HuH-7 (cell line): Measurements from ENCODE around the gene SNX20.

ENCODE experiments used
- DNase-seq: peaks from one replicate; pipeline ENCODE4 v3.0.0; 2011; ENCODE audit warnings: low spot score

SNX20 gene, protein sequence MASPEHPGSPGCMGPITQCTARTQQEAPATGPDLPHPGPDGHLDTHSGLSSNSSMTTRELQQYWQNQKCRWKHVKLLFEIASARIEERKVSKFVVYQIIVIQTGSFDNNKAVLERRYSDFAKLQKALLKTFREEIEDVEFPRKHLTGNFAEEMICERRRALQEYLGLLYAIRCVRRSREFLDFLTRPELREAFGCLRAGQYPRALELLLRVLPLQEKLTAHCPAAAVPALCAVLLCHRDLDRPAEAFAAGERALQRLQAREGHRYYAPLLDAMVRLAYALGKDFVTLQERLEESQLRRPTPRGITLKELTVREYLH

DNA sequence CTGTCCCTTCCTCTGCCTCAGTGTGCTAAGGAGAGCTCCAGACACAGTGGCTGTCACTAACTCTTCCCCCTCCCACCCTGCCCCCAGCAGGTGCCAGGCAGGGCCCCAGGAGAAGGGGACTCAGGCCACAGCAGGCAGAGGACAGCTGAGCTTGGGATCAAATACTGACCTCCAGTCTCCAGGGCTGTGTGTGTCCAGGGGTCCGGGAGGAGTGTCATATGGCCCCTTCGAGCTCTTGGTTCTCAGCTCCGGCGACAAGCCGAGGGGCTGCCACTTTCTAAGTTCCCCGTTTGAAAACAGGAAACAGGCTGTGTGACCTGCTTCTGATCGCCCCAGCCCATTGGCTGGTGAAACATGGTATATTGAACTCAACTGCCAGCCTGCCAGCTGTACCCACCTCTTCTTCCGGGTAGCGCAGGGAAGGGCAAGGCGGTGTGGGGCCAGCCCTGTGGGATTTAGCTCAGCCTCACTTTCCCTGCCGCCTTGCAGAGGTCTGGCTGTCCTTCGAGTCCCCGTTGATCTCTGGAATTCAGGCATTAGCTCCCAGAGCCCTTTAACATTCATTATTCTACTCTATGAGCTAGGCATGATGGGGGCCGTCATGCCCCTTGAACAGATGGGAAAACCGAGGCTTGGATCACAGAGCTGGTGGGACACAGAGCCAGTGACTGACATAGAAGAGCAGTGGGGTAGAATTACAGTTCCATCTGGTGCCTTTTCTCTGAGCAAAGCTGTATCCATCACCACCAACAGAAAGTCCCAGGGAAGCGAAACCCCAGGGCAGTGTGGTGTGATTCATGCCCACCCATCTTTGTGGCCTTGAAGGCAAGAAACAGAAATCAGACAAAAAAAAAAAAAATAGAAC lies at the start of gene SNX20:
Gene SNX20 (minus strand): TSS at position 292 of the 865 bp plus-strand sequence. CDS start 3,786 bp downstream, outside the sequence.
- no peak for DNase-seq

DNA sequence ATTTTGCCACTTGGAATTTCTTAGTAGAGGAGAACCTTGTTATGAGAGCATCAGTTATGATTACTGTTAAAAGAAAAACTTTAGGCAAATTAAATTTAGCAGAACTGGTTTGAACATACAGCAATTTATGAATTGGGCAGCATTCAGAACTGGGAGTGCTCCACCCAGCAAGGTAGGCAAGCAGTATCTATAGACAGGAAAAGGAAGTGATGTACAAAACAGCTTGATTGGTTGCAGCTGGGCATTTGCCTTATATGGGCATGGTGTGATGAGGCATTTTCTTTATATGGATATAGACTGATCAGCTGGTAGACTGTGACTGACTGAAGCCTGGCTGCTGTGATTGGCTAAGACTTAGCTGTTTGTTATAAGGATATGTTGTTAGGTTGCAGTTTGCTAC lies 43.2 kb upstream of the SNX20 start:
- DNase-seq = no peak

DNA sequence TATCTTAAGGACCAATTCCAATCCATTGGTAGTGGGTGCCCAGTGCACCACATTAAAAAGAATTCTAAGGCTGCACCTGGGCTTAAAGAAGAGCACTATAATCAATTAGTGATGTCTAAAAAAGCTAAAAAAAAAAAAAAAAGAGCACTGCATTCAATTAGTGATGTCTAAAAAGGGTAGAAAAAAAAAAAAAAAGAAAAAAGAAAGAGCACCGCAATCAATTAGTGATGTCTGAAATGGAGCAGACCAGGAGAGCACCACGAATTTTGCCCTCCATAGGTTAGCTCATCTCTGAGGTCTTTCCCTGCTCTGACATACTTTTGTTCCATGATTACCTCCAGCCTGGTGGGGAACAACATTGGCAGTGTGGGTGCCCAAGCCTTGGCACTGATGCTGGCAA lies 41.8 kb upstream of the SNX20 start:
- no peak for DNase-seq

DNA sequence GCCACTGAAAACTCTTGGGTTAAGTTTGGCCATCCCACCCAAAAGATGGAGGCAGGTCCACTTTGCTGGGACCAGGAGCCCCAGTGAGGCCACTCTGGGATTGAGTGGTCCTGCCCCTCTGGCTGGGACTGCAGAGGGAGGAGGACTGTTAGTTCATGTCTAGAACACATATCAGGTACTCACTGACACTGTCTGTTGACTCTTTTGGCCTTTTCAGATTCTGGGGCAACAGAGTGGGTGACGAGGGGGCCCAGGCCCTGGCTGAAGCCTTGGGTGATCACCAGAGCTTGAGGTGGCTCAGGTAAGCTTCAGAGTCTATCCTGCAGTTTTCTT lies 41.3 kb upstream of the SNX20 start:
- DNase-seq = no peak

DNA sequence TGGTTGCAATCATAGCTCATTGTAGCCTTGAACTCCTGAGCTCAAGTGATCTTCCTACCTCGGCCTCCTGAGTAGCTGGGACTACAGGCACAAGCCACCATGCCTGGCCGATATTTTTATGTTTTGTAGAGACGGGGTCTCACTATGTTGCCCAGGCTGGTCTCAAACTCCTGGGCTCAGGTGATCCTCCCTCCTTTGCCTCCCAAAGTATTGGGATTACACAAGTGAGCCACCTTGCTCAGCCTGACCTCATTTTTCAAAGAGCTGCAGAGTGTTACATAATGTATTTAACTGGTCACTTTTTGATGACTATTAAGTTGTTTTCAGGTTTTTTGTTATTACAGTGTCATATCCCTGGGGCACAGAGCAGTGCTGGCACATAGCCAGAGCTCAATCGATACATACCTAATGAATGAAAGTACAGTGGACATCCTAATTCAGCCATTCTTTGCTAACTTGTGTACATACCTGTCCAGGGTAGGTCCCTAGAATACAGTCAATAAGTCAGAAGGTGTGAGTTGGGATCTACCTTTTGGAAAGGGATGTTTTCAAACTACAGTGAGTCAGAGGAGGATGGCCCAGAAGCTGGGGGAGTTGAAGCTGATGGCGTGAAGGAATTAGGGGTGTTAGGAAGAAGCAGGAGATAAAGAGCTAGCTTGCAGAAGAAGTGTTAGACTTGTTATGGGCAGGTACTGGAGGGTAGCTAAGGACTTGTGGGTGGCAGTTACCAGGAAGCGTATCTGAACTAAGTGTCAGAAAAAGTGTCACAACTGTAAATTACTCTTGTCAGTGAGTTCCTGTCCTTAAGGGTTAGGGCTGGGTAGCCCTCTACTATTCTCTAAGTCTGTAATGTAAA lies 40.7 kb upstream of the SNX20 start:
- DNase-seq = no peak

DNA sequence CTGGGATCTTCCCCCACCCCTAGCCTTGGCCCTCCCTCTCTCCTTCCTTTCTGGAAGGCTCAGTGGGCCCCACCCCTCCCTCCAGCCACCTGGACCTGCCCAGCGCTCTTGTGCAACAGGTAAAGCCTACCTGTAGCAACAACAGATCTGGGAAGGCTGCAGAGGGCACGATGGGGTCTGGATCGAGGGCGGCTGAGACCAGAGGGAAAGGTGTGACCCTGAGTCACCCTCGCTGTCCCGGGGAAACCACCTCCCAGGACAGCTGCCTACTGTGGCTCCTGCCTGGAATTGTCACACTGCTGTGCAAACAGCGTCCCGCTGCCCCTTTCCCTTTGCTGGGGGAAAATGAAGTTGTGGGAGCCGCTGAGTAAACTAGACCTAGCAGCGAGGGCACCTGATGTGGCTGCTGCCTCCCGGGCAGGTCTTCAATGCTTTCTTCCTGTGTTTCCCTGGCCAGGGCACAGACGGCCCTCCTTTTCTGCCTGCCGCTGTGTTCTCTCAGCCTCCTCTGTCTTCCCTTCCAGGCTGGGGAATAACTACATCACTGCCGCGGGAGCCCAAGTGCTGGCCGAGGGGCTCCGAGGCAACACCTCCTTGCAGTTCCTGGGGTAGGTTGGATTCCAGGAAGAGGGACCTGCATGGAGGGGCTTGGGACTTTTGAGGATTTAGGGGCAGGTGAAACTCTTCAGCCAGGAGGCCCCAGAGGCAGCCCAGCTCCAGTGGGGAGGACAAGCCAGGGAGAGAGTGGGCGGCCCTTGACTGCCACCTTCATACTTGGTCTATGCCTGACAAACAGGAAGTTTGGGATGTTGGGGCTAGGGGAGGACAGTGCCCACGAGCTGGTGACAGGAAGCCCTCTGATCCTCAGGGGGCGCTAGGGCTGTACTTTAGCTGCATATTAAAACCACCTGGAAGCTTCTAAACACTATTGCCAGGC lies 38.6 kb upstream of the SNX20 start:
- no peak for DNase-seq

DNA sequence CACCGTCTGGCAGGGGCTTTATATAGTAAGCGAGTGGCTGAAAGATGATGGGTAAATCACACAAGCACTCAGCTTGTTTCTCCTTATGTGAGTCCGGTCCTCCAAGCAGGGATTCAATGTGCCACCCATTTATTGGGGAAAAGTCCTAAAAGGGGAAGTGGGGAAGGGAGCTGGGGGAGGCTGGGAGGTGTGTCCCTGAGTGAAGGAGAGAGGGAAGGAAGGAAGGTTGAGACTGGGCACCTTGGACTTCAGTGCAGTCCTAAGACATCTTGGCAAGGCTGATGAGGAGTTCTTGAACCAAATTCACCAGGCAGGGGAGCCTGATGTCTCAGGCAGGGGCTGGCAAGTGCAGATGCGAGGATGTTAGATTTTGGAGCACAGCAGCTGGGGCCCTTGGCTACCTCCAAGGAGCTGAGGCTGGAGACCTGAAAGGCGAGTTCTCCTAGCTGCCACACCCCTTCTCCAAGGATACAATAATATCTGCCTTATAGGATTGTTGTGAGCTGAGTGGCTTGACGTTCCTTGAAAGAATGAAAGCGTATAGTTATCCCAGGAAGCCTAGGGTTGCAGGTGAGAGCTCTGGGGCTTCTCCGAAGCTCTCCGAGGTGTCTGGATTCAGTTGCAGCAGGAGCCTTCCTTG lies 37.8 kb upstream of the SNX20 start:
- DNase-seq = no peak

DNA sequence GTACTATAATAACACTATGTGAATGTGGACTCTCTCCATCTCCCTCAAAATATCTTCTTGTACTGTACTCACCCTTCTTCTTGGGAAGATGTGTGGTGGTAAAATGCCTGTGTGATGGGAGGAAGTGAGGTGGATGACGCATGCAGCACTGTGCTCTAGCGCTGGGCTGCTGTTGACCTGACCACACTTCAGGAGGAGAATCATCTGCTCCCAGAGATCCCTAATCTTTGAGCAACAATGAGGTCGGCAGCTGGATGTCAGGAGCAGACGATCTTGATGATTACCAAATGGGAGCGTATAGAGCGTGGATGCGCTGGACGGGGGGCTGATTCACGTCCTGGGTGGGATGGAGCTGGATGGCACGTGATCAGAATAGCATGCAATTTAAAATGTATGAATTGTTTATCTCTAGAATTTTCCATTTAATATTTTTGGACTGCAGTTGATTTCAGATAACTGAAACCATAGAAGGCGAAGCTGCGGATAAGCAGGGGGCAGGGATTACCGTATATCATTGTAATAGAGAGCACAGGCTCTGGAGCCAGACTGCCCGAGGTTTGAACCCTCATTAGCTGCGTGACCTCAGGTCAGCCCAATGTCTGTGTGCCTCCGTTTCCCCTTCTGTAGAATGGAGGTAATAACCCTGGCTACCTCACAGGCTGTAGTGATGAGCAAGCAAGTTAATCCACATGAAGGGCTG lies 37.1 kb upstream of the SNX20 start:
- no peak for DNase-seq

DNA sequence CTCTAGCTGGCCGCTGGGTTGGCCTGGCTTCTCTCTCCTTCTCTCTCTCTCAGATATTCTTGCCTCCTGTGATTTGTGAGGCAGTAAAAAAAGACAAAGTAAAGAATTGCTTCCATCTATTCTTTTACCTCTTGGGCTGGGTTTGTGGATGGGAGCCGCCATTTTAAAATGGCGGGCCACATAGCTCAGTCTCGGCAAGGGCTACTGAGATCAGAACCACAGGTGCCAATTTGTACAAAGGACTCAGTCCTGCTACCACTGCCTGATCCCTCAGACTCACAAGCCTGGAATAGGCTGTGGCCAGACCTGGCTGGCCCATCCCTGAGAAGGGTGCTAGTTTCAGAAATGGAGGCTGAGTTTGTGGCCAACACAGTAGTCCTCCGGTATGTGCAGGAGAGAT lies 36.4 kb upstream of the SNX20 start:
- DNase-seq = no peak

DNA sequence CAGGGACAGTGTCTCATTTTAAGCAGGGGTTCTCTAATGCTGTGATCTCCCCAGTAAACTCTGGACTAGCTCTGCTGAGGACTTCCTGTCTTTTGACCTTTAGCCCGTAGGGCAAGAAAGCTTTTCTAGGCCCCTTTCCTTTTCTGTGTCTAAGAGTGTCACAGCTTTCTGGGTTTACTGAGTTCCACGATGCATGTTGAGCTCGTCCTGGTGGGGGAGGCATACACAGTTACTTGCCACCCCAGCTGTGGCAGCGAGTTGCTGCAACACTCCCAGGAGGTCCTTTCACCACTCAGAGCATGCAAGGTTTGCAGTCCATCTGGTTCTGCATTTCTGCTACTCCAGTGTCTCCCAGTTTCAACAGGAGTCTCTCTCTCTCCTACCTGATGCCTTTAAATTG lies 36.0 kb upstream of the SNX20 start:
- DNase-seq = no peak

DNA sequence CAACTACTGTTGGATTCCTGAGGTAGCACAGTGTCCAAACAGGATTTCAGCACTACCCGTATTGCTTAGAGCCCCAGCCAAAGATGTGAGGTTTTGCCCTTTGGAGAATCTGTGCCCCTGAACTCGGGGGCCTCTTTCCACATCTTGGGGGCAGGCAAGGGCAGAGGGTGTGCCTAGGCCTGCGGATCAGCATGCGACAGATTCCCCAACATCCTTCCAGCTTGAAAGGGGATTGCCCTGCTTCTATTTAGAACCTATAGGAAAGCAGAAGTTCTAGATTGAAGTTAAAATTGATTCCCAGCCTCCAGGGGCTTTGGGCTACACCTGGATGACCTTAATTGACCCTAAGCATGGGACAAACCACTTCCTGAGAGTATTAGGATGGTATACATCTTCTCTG lies 31.8 kb upstream of the SNX20 start:
- DNase-seq = no peak

DNA sequence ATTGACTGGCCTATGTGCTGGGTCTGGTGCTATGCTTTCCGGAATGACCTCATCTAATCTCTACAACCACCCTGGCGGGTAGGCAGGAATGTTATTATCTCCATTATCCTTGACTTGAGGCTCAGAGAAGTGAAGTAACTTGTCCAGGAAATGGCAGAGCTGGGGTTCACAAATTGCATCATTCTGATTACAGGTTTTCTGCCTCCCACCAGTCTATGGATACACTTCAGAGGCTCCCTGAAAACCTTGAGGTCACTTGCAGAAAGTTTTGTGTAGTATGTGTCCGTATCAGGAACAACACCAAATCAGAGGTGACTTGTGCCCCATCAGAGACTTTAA lies 31.4 kb upstream of the SNX20 start:
- DNase-seq = no peak

DNA sequence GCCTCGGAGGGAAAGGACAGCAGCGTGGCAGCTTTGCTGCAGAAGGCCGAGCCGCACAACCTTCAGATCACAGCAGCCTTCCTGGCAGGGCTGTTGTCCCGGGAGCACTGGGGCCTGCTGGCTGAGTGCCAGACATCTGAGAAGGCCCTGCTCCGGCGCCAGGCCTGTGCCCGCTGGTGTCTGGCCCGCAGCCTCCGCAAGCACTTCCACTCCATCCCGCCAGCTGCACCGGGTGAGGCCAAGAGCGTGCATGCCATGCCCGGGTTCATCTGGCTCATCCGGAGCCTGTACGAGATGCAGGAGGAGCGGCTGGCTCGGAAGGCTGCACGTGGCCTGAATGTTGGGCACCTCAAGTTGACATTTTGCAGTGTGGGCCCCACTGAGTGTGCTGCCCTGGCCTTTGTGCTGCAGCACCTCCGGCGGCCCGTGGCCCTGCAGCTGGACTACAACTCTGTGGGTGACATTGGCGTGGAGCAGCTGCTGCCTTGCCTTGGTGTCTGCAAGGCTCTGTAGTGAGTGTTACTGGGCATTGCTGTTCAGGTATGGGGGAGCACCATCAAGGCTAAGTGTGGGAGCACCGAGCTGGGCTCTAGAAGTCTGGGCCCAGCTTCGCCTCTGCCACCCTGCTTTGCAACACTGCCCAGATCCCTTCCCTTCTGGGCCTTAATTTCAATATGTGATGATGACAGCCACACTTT lies 30.9 kb upstream of the SNX20 start:
- no peak for DNase-seq

DNA sequence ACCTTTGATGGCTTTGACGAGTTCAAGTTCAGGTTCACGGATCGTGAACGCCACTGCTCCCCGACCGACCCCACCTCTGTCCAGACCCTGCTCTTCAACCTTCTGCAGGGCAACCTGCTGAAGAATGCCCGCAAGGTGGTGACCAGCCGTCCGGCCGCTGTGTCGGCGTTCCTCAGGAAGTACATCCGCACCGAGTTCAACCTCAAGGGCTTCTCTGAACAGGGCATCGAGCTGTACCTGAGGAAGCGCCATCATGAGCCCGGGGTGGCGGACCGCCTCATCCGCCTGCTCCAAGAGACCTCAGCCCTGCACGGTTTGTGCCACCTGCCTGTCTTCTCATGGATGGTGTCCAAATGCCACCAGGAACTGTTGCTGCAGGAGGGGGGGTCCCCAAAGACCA lies 29.9 kb upstream of the SNX20 start:
- DNase-seq = no peak

DNA sequence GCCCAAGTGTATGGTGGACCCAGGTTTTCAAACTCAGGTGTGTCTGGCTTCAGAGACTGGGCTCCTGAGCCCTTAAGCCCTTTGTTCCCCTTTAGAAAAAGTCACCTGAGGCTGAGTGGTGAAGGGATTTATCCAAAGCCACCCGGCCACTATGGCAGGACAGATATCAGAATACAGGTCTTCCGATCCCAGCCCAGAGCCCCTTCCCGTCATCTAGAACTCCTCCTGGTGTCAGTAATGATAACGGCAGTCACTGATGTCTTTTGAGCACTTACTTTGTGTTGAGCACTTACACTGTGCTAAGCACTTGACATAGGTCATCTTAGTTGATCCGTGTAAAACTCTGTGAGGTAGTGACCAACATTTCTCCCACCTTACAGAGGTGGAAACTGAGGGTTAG lies 28.9 kb upstream of the SNX20 start:
- DNase-seq = no peak

DNA sequence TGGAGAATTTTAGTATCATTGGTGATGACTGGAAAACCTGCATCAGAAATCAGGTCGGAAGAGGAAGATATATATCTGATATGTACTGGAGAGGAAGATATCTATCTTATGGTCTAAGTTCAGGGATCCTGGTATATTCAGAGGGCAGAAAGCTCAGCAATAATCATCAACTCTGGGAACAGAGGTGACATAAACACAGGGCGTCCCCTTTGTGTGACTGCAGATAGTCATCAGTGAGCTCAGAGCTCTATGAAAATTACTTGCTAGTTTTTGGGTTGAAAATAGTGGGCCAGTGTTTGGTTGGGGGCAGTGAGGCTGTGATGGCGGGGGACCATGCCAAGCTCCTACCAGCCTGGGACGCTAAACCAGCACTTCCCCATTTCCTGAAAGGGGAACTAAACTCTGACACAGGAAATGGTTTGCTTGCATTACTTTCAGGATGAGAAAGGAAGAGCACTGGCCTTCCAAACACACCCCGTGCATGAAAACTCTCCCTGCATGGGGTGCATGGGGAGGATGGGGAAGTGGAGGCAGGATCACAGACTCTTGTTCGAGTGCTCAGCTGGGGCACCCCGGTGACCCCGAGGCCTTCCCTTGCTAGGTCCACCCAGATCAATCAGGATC lies 28.1 kb upstream of the SNX20 start:
- no peak for DNase-seq

DNA sequence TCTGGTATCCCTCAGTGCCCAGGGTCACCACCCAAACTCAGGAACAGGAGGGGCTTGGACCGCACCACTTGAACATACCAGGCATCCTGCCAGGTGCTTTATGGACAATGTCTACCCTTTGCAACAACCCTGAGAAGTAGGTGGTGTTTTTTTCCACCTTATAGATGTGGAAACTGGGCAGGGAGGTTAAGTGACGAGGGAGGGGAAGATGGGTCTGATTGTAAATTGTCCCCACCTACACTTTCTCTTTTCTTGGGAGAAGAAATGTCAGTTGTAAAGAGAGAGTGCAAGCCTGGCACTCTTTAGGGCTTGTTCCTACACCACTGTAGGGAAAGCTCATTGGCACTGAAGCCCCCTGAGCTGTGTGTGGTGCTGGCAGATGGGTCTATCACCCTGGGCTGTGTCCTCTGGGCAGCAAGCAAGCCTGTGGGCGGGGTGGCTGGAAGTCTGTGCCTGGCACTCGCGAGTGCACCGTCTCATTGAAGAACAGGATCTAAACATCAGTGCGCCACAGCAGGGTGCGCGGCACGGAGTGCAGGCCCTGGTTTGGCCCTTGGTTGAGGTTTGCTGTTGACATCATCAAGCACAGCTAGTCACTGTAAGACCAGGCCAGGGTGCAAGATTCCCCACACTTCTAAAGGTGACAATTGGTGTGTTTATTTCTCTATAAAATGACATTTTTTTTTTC lies 27.4 kb upstream of the SNX20 start:
- DNase-seq = no peak

DNA sequence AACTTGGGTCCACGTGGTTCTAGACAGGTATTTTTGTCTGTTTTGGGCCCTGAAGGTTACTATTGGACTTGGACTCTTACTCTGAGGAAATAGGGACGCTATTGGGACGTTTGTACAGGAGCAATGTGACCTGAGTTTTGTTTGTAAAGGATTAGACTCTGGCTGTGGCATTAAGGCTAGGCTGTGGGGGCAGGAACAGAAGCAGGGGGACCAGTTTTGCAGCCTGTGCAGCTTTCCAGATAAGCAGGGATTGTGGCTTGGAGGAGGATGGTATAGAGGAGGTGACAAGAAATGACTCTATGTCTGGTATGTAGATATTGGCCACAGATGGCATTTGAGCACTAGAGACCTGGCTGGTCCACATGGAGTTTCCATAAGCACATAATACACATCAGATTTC lies 25.1 kb upstream of the SNX20 start:
- DNase-seq = no peak
